ENCODE measurements around the gene ERI3.

GRCh38 chr1:44293761-44294315 is 61.2 kb downstream of the ERI3 start:
- TF ChIP-seq CTCF (IDR thresholded peaks at IDR 0.05) (peak in 4 of 6 experiments; percentile 25 to 56 (median 40)), POLR2A (IDR thresholded peaks at IDR 0.05) (no peak)

Measured in thyroid gland (tissue), 4 donors.